ENCODE measurements around the gene GM2A. TPM values are rescaled to one million over a fixed set of nuclear protein-coding genes. Genes with fewer than 3 reads are reported as not detected.

The GM2A gene
- total RNA-seq, 1 experiment from 2014 or later = 24.5 TPM

GRCh38 chr5:151310932-151311331 lies 57.9 kb downstream of the GM2A start:
- Histone ChIP-seq H3K27me3 (ENCODE audit: insufficient read depth, low read depth) (peaks cover 7% of the 10 kb centered on the region; the same call in 1 of the 2 replicates), H3K9me3 (ENCODE audit: insufficient read depth, low read depth) (no peaks in the 10 kb centered on the region), H3K79me2 (ENCODE audit: low read depth) (no peaks in the 10 kb centered on the region), H3K27ac (no peak overlapping the region), H3K9me2 (ENCODE audit: insufficient read depth) (no peaks in the 10 kb centered on the region), H3K4me3 (no peak overlapping the region), H3F3A (ENCODE audit: insufficient read depth, low read depth) (no peaks in the 10 kb centered on the region), H3K36me3 (ENCODE audit: low read depth) (no peaks in the 10 kb centered on the region), H3K4me1 (replicated peaks; ENCODE audit: insufficient read depth) (no peaks in the 10 kb centered on the region), H2AFZ (no peak overlapping the region), H3K4me2 (no peak overlapping the region), H4K20me1 (ENCODE audit: insufficient read depth) (no peaks in the 10 kb centered on the region)
- ChIA-PET CTCF (no interaction called here), POLR2A (ENCODE audit: unreplicated experiment) (no interaction called here)
- intact Hi-C loops (cut with micrococcal nuclease; ENCODE audit: unreplicated experiment) = no loop called here
- no peak for TF ChIP-seq CTCF (conservative IDR thresholded peaks at IDR 0.05)
- TF ChIP-seq EZH2 (IDR thresholded peaks at IDR 0.05; ENCODE audit: low read depth) = no peak
- no peak for DNase-seq
- no TSS peak for BruUV-seq (replicated peaks)

GRCh38 chr5:151312756-151313324 lies 59.9 kb downstream of the GM2A start:
- Histone ChIP-seq H3K4me2 (no peak overlapping the region), H3F3A (ENCODE audit: insufficient read depth, low read depth) (no peaks in the 10 kb centered on the region), H3K27ac (no peak overlapping the region), H3K27me3 (ENCODE audit: insufficient read depth, low read depth) (peaks cover 7% of the 10 kb centered on the region; the same call in 1 of the 2 replicates), H3K79me2 (ENCODE audit: low read depth) (no peaks in the 10 kb centered on the region), H3K4me1 (replicated peaks; ENCODE audit: insufficient read depth) (no peaks in the 10 kb centered on the region), H2AFZ (no peak overlapping the region), H3K4me3 (no peak overlapping the region), H3K9me3 (ENCODE audit: insufficient read depth, low read depth) (no peaks in the 10 kb centered on the region), H4K20me1 (ENCODE audit: insufficient read depth) (no peaks in the 10 kb centered on the region), H3K36me3 (ENCODE audit: low read depth) (no peaks in the 10 kb centered on the region), H3K9me2 (ENCODE audit: insufficient read depth) (no peaks in the 10 kb centered on the region)
- TF ChIP-seq EZH2 (IDR thresholded peaks at IDR 0.05; ENCODE audit: low read depth) = no peak
- TF ChIP-seq CTCF (conservative IDR thresholded peaks at IDR 0.05) = no peak
- POLR2A ChIA-PET (ENCODE audit: unreplicated experiment) = no interaction called here
- CTCF ChIA-PET = no interaction called here
- intact Hi-C loops (cut with micrococcal nuclease; ENCODE audit: unreplicated experiment) = no loop called here
- DNase-seq = no peak
- no TSS peak for BruUV-seq (replicated peaks)

DNA sequence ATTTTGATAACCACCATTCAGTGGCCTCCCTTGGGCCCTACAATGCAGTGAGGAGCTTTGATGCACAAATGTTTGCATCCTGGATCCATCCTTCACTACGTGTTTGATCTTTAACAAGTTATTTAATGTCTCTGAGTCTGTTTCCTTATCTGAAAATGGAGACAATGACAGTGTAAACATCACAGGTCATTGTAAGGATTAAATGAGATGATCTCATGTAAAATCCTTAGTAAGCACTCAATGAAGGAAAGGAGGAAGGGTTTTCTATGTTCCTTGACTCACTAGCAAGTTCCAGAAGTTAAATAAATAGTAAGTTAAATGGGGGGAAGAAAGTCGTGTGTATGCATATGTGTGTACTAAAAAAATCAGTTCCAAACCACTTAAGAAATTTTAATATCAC lies 60.4 kb downstream of the GM2A start:
- H3K9me3 ChIP-seq (ENCODE audit: insufficient read depth, low read depth) = no peaks in the 10 kb centered on the region
- H2AFZ ChIP-seq = no peak overlapping the region
- H3K4me2 ChIP-seq = no peak overlapping the region
- ChIA-PET CTCF (interaction anchor here (0.5 kb wide), 1 partner anchor 61 kb away, joined by 3 read pairs; no protein-coding TSS in a partner anchor), POLR2A (ENCODE audit: unreplicated experiment) (no interaction called here)
- no TSS peak for BruUV-seq (replicated peaks)
- intact Hi-C loops (cut with micrococcal nuclease; ENCODE audit: unreplicated experiment) = no loop called here
- no peak for DNase-seq
- no peak overlapping the region for H3K4me3 ChIP-seq
- H3F3A ChIP-seq (ENCODE audit: insufficient read depth, low read depth) = no peaks in the 10 kb centered on the region
- H3K27me3 ChIP-seq (ENCODE audit: insufficient read depth, low read depth) = peaks cover 7% of the 10 kb centered on the region; the same call in 1 of the 2 replicates
- no peak for TF ChIP-seq CTCF (conservative IDR thresholded peaks at IDR 0.05)
- no peak for TF ChIP-seq EZH2 (IDR thresholded peaks at IDR 0.05; ENCODE audit: low read depth)
- H3K79me2 ChIP-seq (ENCODE audit: low read depth) = no peaks in the 10 kb centered on the region
- no peaks in the 10 kb centered on the region for H3K36me3 ChIP-seq (ENCODE audit: low read depth)
- no peaks in the 10 kb centered on the region for H3K9me2 ChIP-seq (ENCODE audit: insufficient read depth)
- H3K4me1 ChIP-seq (replicated peaks; ENCODE audit: insufficient read depth) = no peaks in the 10 kb centered on the region
- H3K27ac ChIP-seq = no peak overlapping the region
- H4K20me1 ChIP-seq (ENCODE audit: insufficient read depth) = no peaks in the 10 kb centered on the region
